Neural progenitor cell (in vitro differentiated cells): ENCODE data around the gene SLC43A2.

Experiments
- CTCF ChIP-seq: fragments of 200-600 bp; sonication (generic); IDR thresholded peaks from 2 replicates; pipeline ENCODE4 v1.5.1; 2017; ENCODE audit warnings: antibody characterized with exemption, mild to moderate bottlenecking
- EZH2 ChIP-seq: fragments of 200-600 bp; sonication (generic); IDR thresholded peaks from 2 replicates; pipeline ENCODE4 v1.6.1; 2017; ENCODE audit warnings: antibody characterized with exemption, mild to moderate bottlenecking, moderate library complexity

- TF ChIP-seq CTCF = peak; percentile 57
- TF ChIP-seq EZH2 = no peak
Measured at GRCh38 chr17:1629504-1630310, 1.1 kb upstream of the SLC43A2 start.
